ENCODE measurements around the gene ECE1. TPM values are rescaled to one million over a fixed set of nuclear protein-coding genes. Genes with fewer than 3 reads are reported as not detected.

Gene ECE1
- total and polyA plus RNA-seq, 2 of the 4 experiments (the other 2 are of a cell fraction) = 61.8 to 124 TPM

DNA sequence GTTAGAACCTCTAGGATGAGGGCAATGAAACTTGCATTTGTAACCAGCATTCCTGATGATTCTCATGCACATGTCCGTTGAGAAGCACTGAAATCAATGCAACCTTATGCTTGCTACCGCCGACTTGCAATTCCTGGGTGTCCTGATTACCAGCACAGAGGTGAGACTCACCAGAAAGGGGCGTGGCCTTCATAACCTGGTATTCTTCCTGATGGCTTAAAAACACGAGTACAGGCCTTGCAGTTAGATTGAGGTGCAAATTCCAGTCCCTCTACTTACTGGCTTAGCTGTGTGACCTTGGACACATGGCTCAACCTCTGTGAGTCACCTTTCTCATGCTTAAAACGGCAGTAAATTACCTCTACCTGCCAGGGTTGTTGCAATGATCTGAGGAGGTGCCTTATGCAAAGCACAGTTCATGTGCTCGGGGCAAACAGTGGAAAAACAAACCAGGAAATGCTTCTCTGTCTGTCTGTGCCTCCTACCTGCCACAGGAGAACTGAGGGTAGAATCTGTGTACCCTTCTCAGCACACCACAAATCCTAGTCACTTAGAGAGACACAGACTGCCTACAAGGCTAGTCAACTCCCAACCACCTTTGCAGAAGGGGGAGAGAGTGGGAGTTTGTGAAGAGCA lies 39.1 kb upstream of the ECE1 start (continued):
- no peak for TF ChIP-seq SMC3 (IDR thresholded peaks at IDR 0.05; ENCODE audit: low read depth, low read length)

DNA sequence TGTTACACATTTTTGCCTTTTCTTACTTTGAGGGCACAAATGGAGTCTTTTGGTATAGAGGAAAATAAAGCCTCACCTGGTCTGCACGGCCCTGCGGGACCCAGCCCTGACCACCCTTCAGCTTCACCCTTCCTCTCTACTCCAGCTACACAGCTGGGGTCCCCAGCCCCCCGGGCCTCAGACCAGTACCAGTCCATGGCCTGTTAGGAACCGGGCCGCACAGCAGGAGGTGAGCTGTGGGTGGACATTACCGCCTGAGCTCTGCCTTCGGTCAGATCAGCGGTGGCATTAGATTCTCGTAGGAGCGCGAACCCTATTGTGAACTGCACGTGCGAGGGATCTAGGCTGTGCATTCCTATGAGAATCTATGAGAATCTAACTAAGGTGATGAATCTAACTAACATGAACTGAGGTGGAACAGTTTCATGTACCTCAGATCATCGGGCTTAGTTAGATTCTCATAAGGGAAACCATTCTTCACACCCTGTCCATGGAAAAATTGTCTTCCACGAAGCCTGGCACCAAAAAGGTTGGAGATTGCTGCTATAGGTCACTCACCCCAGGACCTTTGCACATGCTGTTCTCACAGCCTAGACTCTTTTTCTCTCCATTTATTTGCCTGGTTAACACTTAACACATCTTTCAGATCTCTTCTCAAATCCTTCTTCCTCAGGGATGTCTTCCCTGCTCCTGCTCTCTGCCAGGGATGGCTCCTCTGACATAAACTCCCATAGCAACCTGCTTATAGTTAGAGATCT lies 37.5 kb upstream of the ECE1 start:
- peak overlapping the region; percentile 72 for H3K14ac ChIP-seq (replicated peaks; ENCODE audit: low read depth, low read length)
- ATAC-seq (ENCODE audit: low read depth) = no peak
- 0 out of 3 replicates have a peak overlapping the region, but pooled peaks have one; percentile 48 for H2BK15ac ChIP-seq (ENCODE audit: low read depth, low read length)
- peaks cover 12% of the 10 kb centered on the region for H3K36me3 ChIP-seq (ENCODE audit: control insufficient read depth, insufficient read depth, low read length)
- peak overlapping the region; percentile 89; the same call in 1 of the 2 replicates for H4K91ac ChIP-seq (ENCODE audit: insufficient read depth, low read depth, low read length)
- peak overlapping the region in 1 of 2 experiments; percentile 84; a peak in 1 of 4 replicates for H4K8ac ChIP-seq (ENCODE audit: low read depth in 2 of 2, low read length in 2 of 2)
- WGBS, 2 experiments (ENCODE audit: extremely low coverage in 2 of 2, insufficient read length in 1 of 2) = 95% methylated on average over 4 of the region's 15 CpGs; no CpG with 5 or more reads in 1 of the 2 experiments
- ChIA-PET CTCF (no interaction called here), POLR2A (ENCODE audit: unreplicated experiment) (no interaction called here)
- peaks cover 25% of the 10 kb centered on the region for H3K9me1 ChIP-seq (ENCODE audit: insufficient read depth, low read length)
- no peak overlapping the region for H2BK5ac ChIP-seq (ENCODE audit: low read depth, low read length, poor library complexity, severe bottlenecking)
- dilution Hi-C loops (cut with HindIII; ENCODE audit: low sequenced_read_pairs, unreplicated experiment) (no loop called here), in situ Hi-C loops (cut with MboI; ENCODE audit: low sequenced_read_pairs) (no loop called here), intact Hi-C loops (cut with micrococcal nuclease) (no loop called here)
- peak overlapping the region; percentile 3; the same call in 1 of the 2 replicates for H3K27ac ChIP-seq (ENCODE audit: insufficient read depth, low read length)
- no peak for DNase-seq
- peak overlapping the region; percentile 28; the same call in 1 of the 2 replicates for H2BK20ac ChIP-seq (ENCODE audit: low read depth, low read length)
- peak overlapping the region; percentile 50 for H4K5ac ChIP-seq (ENCODE audit: low read depth, low read length)
- no peak overlapping the region for H3K4me3 ChIP-seq (ENCODE audit: insufficient read depth, low read depth, low read length)
- peak overlapping the region; percentile 45; the same call in 1 of the 2 replicates for H3K18ac ChIP-seq (ENCODE audit: low read depth, low read length)
- peaks cover 56 to 90% of the 10 kb centered on the region in 2 experiments for H3K79me1 ChIP-seq (ENCODE audit: low read depth in 1 of 2, low read length in 2 of 2)
- no peak overlapping the region for H3K56ac ChIP-seq (ENCODE audit: extremely low read depth, insufficient read depth, low read length)
- H3K23ac ChIP-seq (ENCODE audit: low read depth, low read length) = peak overlapping the region; percentile 40; the same call in 1 of the 2 replicates
- H4K20me1 ChIP-seq (ENCODE audit: insufficient read depth, low read length) = peaks cover 16% of the 10 kb centered on the region; the same call in 1 of the 2 replicates
- peak overlapping the region; percentile 93; the same call in 1 of the 2 replicates for H2BK120ac ChIP-seq (ENCODE audit: low read depth, low read length)
- no peak overlapping the region for H3K9ac ChIP-seq (ENCODE audit: low read depth, low read length)
- no TSS peak for BruUV-seq (replicated peaks)
- peak overlapping the region; percentile 100 for H3K4ac ChIP-seq (ENCODE audit: low read depth, low read length)
- peak overlapping the region; percentile 86 for H2AK5ac ChIP-seq (ENCODE audit: low read depth, low read length)
- peak overlapping the region; percentile 29 for H2AK9ac ChIP-seq (replicated peaks; ENCODE audit: low read depth, low read length, poor library complexity)
- H3K4me1 ChIP-seq (ENCODE audit: control insufficient read depth, insufficient read depth, low read length) = peaks cover 50% of the 10 kb centered on the region
- no peak overlapping the region for H3K4me2 ChIP-seq (ENCODE audit: low read depth, low read length)
- no peaks in the 10 kb centered on the region for H3K9me3 ChIP-seq (ENCODE audit: control insufficient read depth, insufficient read depth, low read length)
- H3K27me3 ChIP-seq (ENCODE audit: control insufficient read depth, insufficient read depth, low read length) = no peaks in the 10 kb centered on the region
- no peak overlapping the region for H2AFZ ChIP-seq (replicated peaks; ENCODE audit: low read length, poor library complexity)
- TF ChIP-seq RAD21 (IDR thresholded peaks at IDR 0.05; ENCODE audit: low read length) (no peak), BHLHE40 (IDR thresholded peaks at IDR 0.05; ENCODE audit: low read depth, low read length) (no peak), RFX5 (IDR thresholded peaks at IDR 0.05; ENCODE audit: low read depth, low read length) (no peak), RCOR1 (IDR thresholded peaks at IDR 0.05; ENCODE audit: insufficient replicate concordance, low read length) (no peak), MXI1 (IDR thresholded peaks at IDR 0.05; ENCODE audit: borderline replicate concordance, low read depth, low read length) (no peak), POLR2A (IDR thresholded peaks at IDR 0.05; ENCODE audit: low read depth, low read length) (no peak), FOS (IDR thresholded peaks at IDR 0.05; ENCODE audit: low read depth, low read length) (no peak), SMC3 (IDR thresholded peaks at IDR 0.05; ENCODE audit: low read depth, low read length) (no peak), CEBPB (IDR thresholded peaks at IDR 0.05; ENCODE audit: low read depth, low read length) (no peak), MAFK (IDR thresholded peaks at IDR 0.05; ENCODE audit: low read depth, low read length) (no peak), NFE2L2 (IDR thresholded peaks at IDR 0.05; ENCODE audit: low read depth, low read length) (no peak), MAZ (IDR thresholded peaks at IDR 0.05; ENCODE audit: borderline replicate concordance, low read depth, low read length) (no peak)
- TF ChIP-seq, protein P1, sequence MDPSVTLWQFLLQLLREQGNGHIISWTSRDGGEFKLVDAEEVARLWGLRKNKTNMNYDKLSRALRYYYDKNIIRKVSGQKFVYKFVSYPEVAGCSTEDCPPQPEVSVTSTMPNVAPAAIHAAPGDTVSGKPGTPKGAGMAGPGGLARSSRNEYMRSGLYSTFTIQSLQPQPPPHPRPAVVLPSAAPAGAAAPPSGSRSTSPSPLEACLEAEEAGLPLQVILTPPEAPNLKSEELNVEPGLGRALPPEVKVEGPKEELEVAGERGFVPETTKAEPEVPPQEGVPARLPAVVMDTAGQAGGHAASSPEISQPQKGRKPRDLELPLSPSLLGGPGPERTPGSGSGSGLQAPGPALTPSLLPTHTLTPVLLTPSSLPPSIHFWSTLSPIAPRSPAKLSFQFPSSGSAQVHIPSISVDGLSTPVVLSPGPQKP (IDR thresholded peaks at IDR 0.05; ENCODE audit: borderline replicate concordance, low read depth, low read length) = no peak
- TF ChIP-seq, protein P2, sequence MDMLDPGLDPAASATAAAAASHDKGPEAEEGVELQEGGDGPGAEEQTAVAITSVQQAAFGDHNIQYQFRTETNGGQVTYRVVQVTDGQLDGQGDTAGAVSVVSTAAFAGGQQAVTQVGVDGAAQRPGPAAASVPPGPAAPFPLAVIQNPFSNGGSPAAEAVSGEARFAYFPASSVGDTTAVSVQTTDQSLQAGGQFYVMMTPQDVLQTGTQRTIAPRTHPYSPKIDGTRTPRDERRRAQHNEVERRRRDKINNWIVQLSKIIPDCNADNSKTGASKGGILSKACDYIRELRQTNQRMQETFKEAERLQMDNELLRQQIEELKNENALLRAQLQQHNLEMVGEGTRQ (IDR thresholded peaks at IDR 0.05; ENCODE audit: low read depth, low read length) = no peak

Measured in IMR-90 (cell line).